Measurements from ENCODE around the gene RAB21. TPM values are rescaled to one million over a fixed set of nuclear protein-coding genes. Genes with fewer than 3 reads are reported as not detected.

Gene RAB21
- total RNA-seq, 1 donor from 2014 or later = 31.4 TPM

GRCh38 chr12:71791473-71792150 lies 36.9 kb downstream of the RAB21 start:
- Histone ChIP-seq H3K4me2 (no peak overlapping the region), H3K4me1 (no peaks in the 10 kb centered on the region), H3K4me3 (no peak overlapping the region), H3F3A (ENCODE audit: low read depth) (no peaks in the 10 kb centered on the region), H3K79me2 (ENCODE audit: low read depth) (no peaks in the 10 kb centered on the region), H3K27ac (peak overlapping the region; percentile 11), H3K9ac (no peak overlapping the region), H3K27me3 (no peaks in the 10 kb centered on the region), H4K20me1 (ENCODE audit: low read depth) (no peaks in the 10 kb centered on the region), H2AFZ (replicated peaks) (no peak overlapping the region), H3K36me3 (peaks cover 4% of the 10 kb centered on the region), H3K9me3 (ENCODE audit: low read depth) (no peaks in the 10 kb centered on the region)
- Mint-ChIP-seq H3K27me3 (ENCODE audit: insufficient read depth, low read depth) (no peaks in the 10 kb centered on the region), H3K4me1 (no peaks in the 10 kb centered on the region), H3K36me3 (peaks cover 6% of the 10 kb centered on the region), H3K27ac (no peak overlapping the region), H3K9me3 (no peaks in the 10 kb centered on the region), H3K4me3 (no peak overlapping the region)
- DNase-seq (ENCODE audit: low spot score) = no peak
- TF ChIP-seq EZH2phosphoT487 (IDR thresholded peaks at IDR 0.05) (no peak), EZH2 (IDR thresholded peaks at IDR 0.05) (no peak), CTCF (IDR thresholded peaks at IDR 0.05) (no peak)

- Histone ChIP-seq H3K36me3 (no peaks in the 10 kb centered on the region), H3K79me2 (ENCODE audit: low read depth) (no peaks in the 10 kb centered on the region), H3K9ac (no peak overlapping the region), H3K4me3 (no peak overlapping the region), H3K27me3 (no peaks in the 10 kb centered on the region), H2AFZ (replicated peaks) (no peak overlapping the region), H3K9me3 (ENCODE audit: low read depth) (no peaks in the 10 kb centered on the region), H3K27ac (no peak overlapping the region), H3F3A (ENCODE audit: low read depth) (no peaks in the 10 kb centered on the region), H3K4me2 (no peak overlapping the region), H4K20me1 (ENCODE audit: low read depth) (no peaks in the 10 kb centered on the region), H3K4me1 (no peaks in the 10 kb centered on the region)
- Mint-ChIP-seq H3K27ac (no peak overlapping the region), H3K9me3 (no peaks in the 10 kb centered on the region), H3K27me3 (ENCODE audit: insufficient read depth, low read depth) (no peaks in the 10 kb centered on the region), H3K4me3 (no peak overlapping the region), H3K36me3 (peaks cover 2% of the 10 kb centered on the region), H3K4me1 (no peaks in the 10 kb centered on the region)
- TF ChIP-seq EZH2 (IDR thresholded peaks at IDR 0.05) (no peak), EZH2phosphoT487 (IDR thresholded peaks at IDR 0.05) (no peak), CTCF (IDR thresholded peaks at IDR 0.05) (no peak)
- DNase-seq (ENCODE audit: low spot score) = no peak
These were observed 37.9 kb downstream of the RAB21 start for GRCh38 chr12:71792599-71792998.

GRCh38 chr12:71795901-71796300 lies 41.2 kb downstream of the RAB21 start:
- H3K27ac ChIP-seq = no peak overlapping the region
- H3K79me2 ChIP-seq (ENCODE audit: low read depth) = no peaks in the 10 kb centered on the region
- H2AFZ ChIP-seq (replicated peaks) = no peak overlapping the region
- no peaks in the 10 kb centered on the region for H3K27me3 ChIP-seq
- Mint-ChIP-seq H3K4me1 (peaks cover 4% of the 10 kb centered on the region), H3K9me3 (no peaks in the 10 kb centered on the region), H3K27ac (no peak overlapping the region), H3K27me3 (ENCODE audit: insufficient read depth, low read depth) (no peaks in the 10 kb centered on the region), H3K4me3 (no peak overlapping the region), H3K36me3 (no peaks in the 10 kb centered on the region)
- no peak overlapping the region for H3K4me3 ChIP-seq
- H3K9ac ChIP-seq = no peak overlapping the region
- no peak for DNase-seq (ENCODE audit: low spot score)
- no peak overlapping the region for H3K4me2 ChIP-seq
- no peaks in the 10 kb centered on the region for H3K9me3 ChIP-seq (ENCODE audit: low read depth)
- H4K20me1 ChIP-seq (ENCODE audit: low read depth) = no peaks in the 10 kb centered on the region
- no peaks in the 10 kb centered on the region for H3F3A ChIP-seq (ENCODE audit: low read depth)
- no peak for TF ChIP-seq CTCF (IDR thresholded peaks at IDR 0.05)
- no peak for TF ChIP-seq EZH2phosphoT487 (IDR thresholded peaks at IDR 0.05)
- no peak for TF ChIP-seq EZH2 (IDR thresholded peaks at IDR 0.05)
- no peaks in the 10 kb centered on the region for H3K36me3 ChIP-seq
- H3K4me1 ChIP-seq = peaks cover 7% of the 10 kb centered on the region

Measured in neural progenitor cell (in vitro differentiated cells).